PFSK-1 (cell line): Measurements from ENCODE around the gene LRP4.

Experiments used
- FOXP2 ChIP-seq: optimal IDR thresholded peaks from 2 replicates; pipeline ENCODE3; 2011; ENCODE audit warnings: borderline replicate concordance, control low read depth, inconsistent platforms; ENCODE audit not compliant: insufficient read depth; ENCODE audit errors: extremely low read length, extremely low read depth
- POLR2AphosphoS5 ChIP-seq: IDR thresholded peaks from 2 replicates; pipeline ENCODE4 v1.6.1; 2012; ENCODE audit warnings: low read depth, mild to moderate bottlenecking, control low read depth, low read length, moderate library complexity
- REST ChIP-seq, 2 experiments: IDR thresholded peaks; 2 replicates each; pipeline versions ENCODE4 v1.6.1 to v1.8.0; 2011 to 2012; ENCODE audit warnings: low read depth in 2 of 2, low read length in 2 of 2, control low read depth in 1 of 2, inconsistent platforms in 1 of 2, mild to moderate bottlenecking in 1 of 2, moderate library complexity in 1 of 2; ENCODE audit not compliant: insufficient read depth in 1 of 2
- SIN3A ChIP-seq: IDR thresholded peaks from 2 replicates; pipeline ENCODE4 v1.6.1; 2012; ENCODE audit warnings: mild to moderate bottlenecking, low read length, moderate library complexity, borderline replicate concordance; ENCODE audit not compliant: insufficient read depth
- TAF1 ChIP-seq: IDR thresholded peaks from 2 replicates; pipeline ENCODE4 v1.6.1; 2012; ENCODE audit warnings: low read length, control low read depth, borderline replicate concordance; ENCODE audit not compliant: insufficient read depth

- no peak for TF ChIP-seq POLR2AphosphoS5
- TF ChIP-seq TAF1, result no peak
- no peak for TF ChIP-seq SIN3A
- TF ChIP-seq REST (IDR thresholded peaks at IDR 0.05; ENCODE audit: insufficient read depth in 1 of 2, low read depth in 2 of 2, low read length in 2 of 2), result no peak
- no peak for TF ChIP-seq FOXP2
Measured at GRCh38 chr11:46855167-46855566, 63.2 kb downstream of the LRP4 start.
